GM20431 (cell line): ENCODE measurements around the gene HS6ST1.

ENCODE experiments used
- in situ Hi-C: fragments of 300-500 bp; cut with MseI, MboI; formaldehyde crosslinking; loops from one replicate; pipeline ENCODE4 v1.15.0; 2020; ENCODE audit warnings: low sequenced_read_pairs; ENCODE audit not compliant: unreplicated experiment

Gene HS6ST1

GRCh38 chr2:128318776-128319464, at the start of gene HS6ST1:
TSS of gene HS6ST1 (minus strand) at chr2:128318868. CDS start at chr2:128318563, 305 bp downstream.
- in situ Hi-C loops: no loop called here

- in situ Hi-C loops: no loop called here
These were observed 49.1 kb upstream of the HS6ST1 start for GRCh38 chr2:128367601-128368359.

GRCh38 chr2:128366713-128367511, 48.2 kb upstream of the HS6ST1 start:
- in situ Hi-C loops: no loop called here

- in situ Hi-C loops: no loop called here
These were observed 46.7 kb upstream of the HS6ST1 start for GRCh38 chr2:128365217-128365905.

- in situ Hi-C loops: no loop called here
These were observed 45.8 kb upstream of the HS6ST1 start for GRCh38 chr2:128364441-128364911.

- in situ Hi-C loops: no loop called here
These were observed 45.3 kb upstream of the HS6ST1 start for GRCh38 chr2:128363934-128364361.

GRCh38 chr2:128362889-128363228, 44.2 kb upstream of the HS6ST1 start:
- in situ Hi-C loops: no loop called here

GRCh38 chr2:128362176-128362888, 43.7 kb upstream of the HS6ST1 start:
- in situ Hi-C loops: no loop called here

GRCh38 chr2:128361376-128362131, 42.9 kb upstream of the HS6ST1 start:
- in situ Hi-C loops: no loop called here

- in situ Hi-C loops: no loop called here
These were observed 42.0 kb upstream of the HS6ST1 start for GRCh38 chr2:128360711-128361110.

GRCh38 chr2:128359841-128360240, 41.2 kb upstream of the HS6ST1 start:
- in situ Hi-C loops: no loop called here

- in situ Hi-C loops: no loop called here
These were observed 40.5 kb upstream of the HS6ST1 start for GRCh38 chr2:128358941-128359731.

- in situ Hi-C loops: no loop called here
These were observed 39.1 kb upstream of the HS6ST1 start for GRCh38 chr2:128357506-128358370.

- in situ Hi-C loops: no loop called here
These were observed 37.5 kb upstream of the HS6ST1 start for GRCh38 chr2:128356127-128356526.

GRCh38 chr2:128354726-128355470, 36.2 kb upstream of the HS6ST1 start:
- in situ Hi-C loops: no loop called here

GRCh38 chr2:128354161-128354560, 35.5 kb upstream of the HS6ST1 start:
- in situ Hi-C loops: no loop called here
